Panc1 (cell line): Measurements from ENCODE around the gene ELF5. TPM values are rescaled to one million over a fixed set of nuclear protein-coding genes. Genes with fewer than 3 reads are reported as not detected.

ENCODE experiments used
- ATAC-seq: fragments of 200-7000 bp; cut with Tn5 transposase; 2 replicates; pipeline ENCODE4 v1.9.1; 2020; ENCODE audit warnings: mild to moderate bottlenecking, moderate library complexity
- BruUV-seq: library from RNA; stranded (reverse); fragments of 400-500 nt; replicated peaks from 2 replicates; lab custom pipeline; 2021; lab: Mats Ljungman, UMichigan
- CTCF ChIA-PET: fragments of 300-600 bp; sonication (Branson Sonifier 250); formaldehyde crosslinking; loops from one replicate; lab custom pipeline; 2022; ENCODE audit warnings: antibody characterized with exemption; lab: Charles Lee
- POLR2A ChIA-PET: fragments of 300-600 bp; sonication (Branson Sonifier 250); formaldehyde crosslinking; loops from one replicate; lab custom pipeline; 2022; ENCODE audit warnings: antibody characterized with exemption; lab: Charles Lee
- DNase-seq: peaks from one replicate; pipeline ENCODE4 v3.0.0-alpha.2; 2010; ENCODE audit warnings: low read depth, low spot score
- H3K27ac ChIP-seq: 2 replicates; pipeline ENCODE4 v1.5.1; 2011; ENCODE audit warnings: mild to moderate bottlenecking, low read length, inconsistent platforms
- H3K27me3 ChIP-seq: fragments of 200-500 bp; sonication (Bioruptor generic); 2 replicates; pipeline ENCODE4 v1.6.0; 2014; ENCODE audit warnings: low read length, inconsistent platforms; ENCODE audit not compliant: control insufficient read depth, insufficient read depth
- H3K36me3 ChIP-seq: fragments of 200-500 bp; sonication (Bioruptor generic); 2 replicates; pipeline ENCODE4 v1.5.1; 2014; ENCODE audit warnings: inconsistent platforms, mild to moderate bottlenecking, low read length, moderate library complexity; ENCODE audit not compliant: control insufficient read depth, insufficient read depth
- H3K4me1 ChIP-seq: 2 replicates; pipeline ENCODE4 v1.5.1; 2011; ENCODE audit warnings: inconsistent platforms, mild to moderate bottlenecking, low read length, moderate library complexity; ENCODE audit not compliant: control insufficient read depth, insufficient read depth
- H3K4me3 ChIP-seq, 2 experiments: 2 replicates each; pipeline ENCODE4 v1.5.1; 2011 to 2012; ENCODE audit warnings: low read depth in 2 of 2, low read length in 2 of 2, mild to moderate bottlenecking in 2 of 2, inconsistent platforms in 1 of 2, moderate library complexity in 1 of 2
- H3K9me3 ChIP-seq: fragments of 200-500 bp; sonication (Bioruptor generic); 2 replicates; pipeline ENCODE4 v1.5.1; 2014; ENCODE audit warnings: low read depth, mild to moderate bottlenecking, inconsistent platforms, low read length, moderate library complexity; ENCODE audit not compliant: control insufficient read depth, insufficient read depth
- POLR2AphosphoS5 ChIP-seq: IDR thresholded peaks from 2 replicates; pipeline ENCODE4 v1.6.1; 2012; ENCODE audit warnings: mild to moderate bottlenecking, low read depth, low read length, moderate library complexity
- SIN3A ChIP-seq: IDR thresholded peaks from 2 replicates; pipeline ENCODE4 v1.6.1; 2012; ENCODE audit warnings: low read depth, mild to moderate bottlenecking, low read length, moderate library complexity, borderline replicate concordance; ENCODE audit not compliant: insufficient read depth
- TCF7L2 ChIP-seq: IDR thresholded peaks from 2 replicates; pipeline ENCODE4 v1.6.1; 2011; ENCODE audit warnings: mild to moderate bottlenecking, low read depth, low read length, inconsistent platforms
- in situ Hi-C: cut with HindIII; loops from 2 replicates; pipeline ENCODE4 v1.10.0; 2016; ENCODE audit warnings: low sequenced_read_pairs, low pct_unique_long_range_greater_than_20kb
- intact Hi-C: fragments of 100-400 bp; cut with micrococcal nuclease; formaldehyde crosslinking; loops from one replicate; pipeline ENCODE4 v1.10.0; 2022; ENCODE audit not compliant: unreplicated experiment
- total RNA-seq: library from RNA; stranded (reverse); gene quantifications from one replicate; pipeline ENCODE4 v1.2.1, GENCODE V29; 2021; ENCODE audit not compliant: unreplicated experiment
- TF ChIP-seq, protein P1 (sequence below): fragments of 450-650 bp; IDR thresholded peaks from 2 replicates; pipeline ENCODE4 v1.5.1; 2017; ENCODE audit warnings: mild to moderate bottlenecking
- TF ChIP-seq, protein P2 (sequence below), 2 experiments: IDR thresholded peaks; 2 replicates each; pipeline ENCODE4 v1.6.1; 2011 to 2012; ENCODE audit warnings: low read depth in 2 of 2, control low read depth in 1 of 2, low read length in 1 of 2, mild to moderate bottlenecking in 1 of 2, moderate library complexity in 1 of 2; ENCODE audit not compliant: insufficient read depth in 1 of 2

The ELF5 gene
- total RNA-seq, 1 experiment from 2014 or later, result not detected

DNA sequence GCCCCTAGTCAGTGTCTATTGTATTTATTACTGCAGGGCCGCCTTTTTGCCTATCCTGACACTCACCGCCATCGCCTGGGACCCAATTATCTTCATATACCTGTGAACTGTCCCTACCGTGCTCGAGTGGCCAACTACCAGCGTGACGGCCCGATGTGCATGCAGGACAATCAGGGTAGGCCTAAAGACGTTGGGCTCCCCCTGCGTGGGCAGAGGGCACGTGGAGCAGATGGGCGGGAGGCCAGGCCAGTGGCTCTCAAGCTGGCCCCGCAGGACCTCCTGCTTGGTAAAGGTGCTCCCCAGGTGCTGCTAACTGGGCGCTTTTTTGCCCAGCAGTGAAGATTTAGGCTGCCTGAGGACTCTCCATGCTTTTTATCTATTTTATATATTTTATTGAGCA, 52.4 kb downstream of the ELF5 start:
- ChIA-PET CTCF (no interaction called here), POLR2A (no interaction called here)
- Histone ChIP-seq H3K27me3 (no peaks in the 10 kb centered on the region), H3K9me3 (peaks cover 11% of the 10 kb centered on the region; the same call in 1 of the 2 replicates), H3K27ac (no peak overlapping the region), H3K4me3 (no peak overlapping the region), H3K4me1 (no peaks in the 10 kb centered on the region), H3K36me3 (peaks cover 37% of the 10 kb centered on the region)
- DNase-seq (no peak), ATAC-seq (no peak)
- in situ Hi-C loops, result no loop called here
- BruUV-seq, result no TSS peak
- no peak for TF ChIP-seq SIN3A
- TF ChIP-seq, protein P1, sequence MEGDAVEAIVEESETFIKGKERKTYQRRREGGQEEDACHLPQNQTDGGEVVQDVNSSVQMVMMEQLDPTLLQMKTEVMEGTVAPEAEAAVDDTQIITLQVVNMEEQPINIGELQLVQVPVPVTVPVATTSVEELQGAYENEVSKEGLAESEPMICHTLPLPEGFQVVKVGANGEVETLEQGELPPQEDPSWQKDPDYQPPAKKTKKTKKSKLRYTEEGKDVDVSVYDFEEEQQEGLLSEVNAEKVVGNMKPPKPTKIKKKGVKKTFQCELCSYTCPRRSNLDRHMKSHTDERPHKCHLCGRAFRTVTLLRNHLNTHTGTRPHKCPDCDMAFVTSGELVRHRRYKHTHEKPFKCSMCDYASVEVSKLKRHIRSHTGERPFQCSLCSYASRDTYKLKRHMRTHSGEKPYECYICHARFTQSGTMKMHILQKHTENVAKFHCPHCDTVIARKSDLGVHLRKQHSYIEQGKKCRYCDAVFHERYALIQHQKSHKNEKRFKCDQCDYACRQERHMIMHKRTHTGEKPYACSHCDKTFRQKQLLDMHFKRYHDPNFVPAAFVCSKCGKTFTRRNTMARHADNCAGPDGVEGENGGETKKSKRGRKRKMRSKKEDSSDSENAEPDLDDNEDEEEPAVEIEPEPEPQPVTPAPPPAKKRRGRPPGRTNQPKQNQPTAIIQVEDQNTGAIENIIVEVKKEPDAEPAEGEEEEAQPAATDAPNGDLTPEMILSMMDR, result no peak
- TF ChIP-seq TCF7L2, result no peak
- TF ChIP-seq, protein P2, sequence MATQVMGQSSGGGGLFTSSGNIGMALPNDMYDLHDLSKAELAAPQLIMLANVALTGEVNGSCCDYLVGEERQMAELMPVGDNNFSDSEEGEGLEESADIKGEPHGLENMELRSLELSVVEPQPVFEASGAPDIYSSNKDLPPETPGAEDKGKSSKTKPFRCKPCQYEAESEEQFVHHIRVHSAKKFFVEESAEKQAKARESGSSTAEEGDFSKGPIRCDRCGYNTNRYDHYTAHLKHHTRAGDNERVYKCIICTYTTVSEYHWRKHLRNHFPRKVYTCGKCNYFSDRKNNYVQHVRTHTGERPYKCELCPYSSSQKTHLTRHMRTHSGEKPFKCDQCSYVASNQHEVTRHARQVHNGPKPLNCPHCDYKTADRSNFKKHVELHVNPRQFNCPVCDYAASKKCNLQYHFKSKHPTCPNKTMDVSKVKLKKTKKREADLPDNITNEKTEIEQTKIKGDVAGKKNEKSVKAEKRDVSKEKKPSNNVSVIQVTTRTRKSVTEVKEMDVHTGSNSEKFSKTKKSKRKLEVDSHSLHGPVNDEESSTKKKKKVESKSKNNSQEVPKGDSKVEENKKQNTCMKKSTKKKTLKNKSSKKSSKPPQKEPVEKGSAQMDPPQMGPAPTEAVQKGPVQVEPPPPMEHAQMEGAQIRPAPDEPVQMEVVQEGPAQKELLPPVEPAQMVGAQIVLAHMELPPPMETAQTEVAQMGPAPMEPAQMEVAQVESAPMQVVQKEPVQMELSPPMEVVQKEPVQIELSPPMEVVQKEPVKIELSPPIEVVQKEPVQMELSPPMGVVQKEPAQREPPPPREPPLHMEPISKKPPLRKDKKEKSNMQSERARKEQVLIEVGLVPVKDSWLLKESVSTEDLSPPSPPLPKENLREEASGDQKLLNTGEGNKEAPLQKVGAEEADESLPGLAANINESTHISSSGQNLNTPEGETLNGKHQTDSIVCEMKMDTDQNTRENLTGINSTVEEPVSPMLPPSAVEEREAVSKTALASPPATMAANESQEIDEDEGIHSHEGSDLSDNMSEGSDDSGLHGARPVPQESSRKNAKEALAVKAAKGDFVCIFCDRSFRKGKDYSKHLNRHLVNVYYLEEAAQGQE (IDR thresholded peaks at IDR 0.05; ENCODE audit: insufficient read depth in 1 of 2, low read depth in 2 of 2, low read length in 1 of 2), result no peak
- no peak for TF ChIP-seq POLR2AphosphoS5
- intact Hi-C loops, result no loop called here

DNA sequence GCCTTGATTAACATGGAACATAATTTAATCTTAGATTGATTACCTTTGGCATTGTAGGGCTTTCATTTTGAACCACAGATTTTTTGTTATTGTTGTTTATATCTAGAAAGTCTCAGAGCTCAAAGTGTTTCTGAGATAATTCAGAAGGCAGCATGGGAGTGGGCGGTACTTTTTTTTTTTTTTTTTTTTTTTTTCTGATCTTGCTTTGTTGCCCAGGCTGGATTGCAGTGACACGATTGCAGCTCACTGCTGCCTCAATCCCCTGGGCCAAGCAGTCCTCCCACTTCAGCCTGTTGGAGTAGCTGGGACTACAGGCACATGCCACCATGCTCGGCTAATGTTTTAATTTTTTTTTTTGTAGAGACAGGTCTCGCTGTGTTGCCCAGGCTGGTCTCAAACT, 53.3 kb downstream of the ELF5 start:
- H3K27me3 ChIP-seq, result no peaks in the 10 kb centered on the region
- H3K4me3 ChIP-seq, result no peak overlapping the region
- POLR2A ChIA-PET, result no interaction called here
- ATAC-seq, result no peak
- in situ Hi-C loops, result no loop called here
- H3K27ac ChIP-seq, result no peak overlapping the region
- no peak for DNase-seq
- intact Hi-C loops, result no loop called here
- peaks cover 38% of the 10 kb centered on the region for H3K36me3 ChIP-seq
- H3K9me3 ChIP-seq, result peaks cover 4% of the 10 kb centered on the region; the same call in 1 of the 2 replicates
- CTCF ChIA-PET, result interaction anchor here (0.7 kb wide), 1 partner anchor 244 kb away, joined by 11 read pairs; no protein-coding TSS in a partner anchor
- H3K4me1 ChIP-seq, result no peaks in the 10 kb centered on the region
- TF ChIP-seq SIN3A (no peak), TCF7L2 (no peak), POLR2AphosphoS5 (no peak)
- TF ChIP-seq, protein P1, result no peak
- TF ChIP-seq, protein P2 (IDR thresholded peaks at IDR 0.05; ENCODE audit: insufficient read depth in 1 of 2, low read depth in 2 of 2, low read length in 1 of 2), result no peak
- no TSS peak for BruUV-seq
